HUES64 (cell line): ENCODE data around the gene CRABP2.

Source experiments
- H3K27ac ChIP-seq: 2 replicates; pipeline ENCODE4 v1.7.0; 2013; ENCODE audit warnings: low read depth, low read length, inconsistent platforms
- H3K27me3 ChIP-seq: 2 replicates; pipeline ENCODE4 v1.6.1; 2013; ENCODE audit warnings: mild to moderate bottlenecking, low read length; ENCODE audit not compliant: insufficient read depth
- H3K36me3 ChIP-seq: 2 replicates; pipeline ENCODE4 v1.6.1; 2013; ENCODE audit warnings: mild to moderate bottlenecking, low read length; ENCODE audit not compliant: insufficient read depth
- H3K4me1 ChIP-seq: 2 replicates; pipeline ENCODE4 v1.6.1; 2013; ENCODE audit warnings: mild to moderate bottlenecking, low read length, moderate library complexity; ENCODE audit not compliant: insufficient read depth
- H3K4me3 ChIP-seq: 2 replicates; pipeline ENCODE4 v1.5.1; 2013; ENCODE audit warnings: mild to moderate bottlenecking, low read length, moderate library complexity
- H3K9ac ChIP-seq: 2 replicates; pipeline ENCODE4 v1.6.1; 2013; ENCODE audit warnings: mild to moderate bottlenecking, low read depth, low read length
- H3K9me3 ChIP-seq: 2 replicates; pipeline ENCODE4 v1.6.1; 2013; ENCODE audit warnings: low read depth, low read length; ENCODE audit not compliant: insufficient read depth
- WGBS: fragments of 150-250, 120-280 bp; methylation state at CpG from one replicate; pipeline ENCODE4 v1.1.7; 2013; ENCODE audit warnings: missing lambda C conversion rate; 5-methylcytosine and 5-hydroxymethylcytosine counted together

Gene CRABP2

DNA sequence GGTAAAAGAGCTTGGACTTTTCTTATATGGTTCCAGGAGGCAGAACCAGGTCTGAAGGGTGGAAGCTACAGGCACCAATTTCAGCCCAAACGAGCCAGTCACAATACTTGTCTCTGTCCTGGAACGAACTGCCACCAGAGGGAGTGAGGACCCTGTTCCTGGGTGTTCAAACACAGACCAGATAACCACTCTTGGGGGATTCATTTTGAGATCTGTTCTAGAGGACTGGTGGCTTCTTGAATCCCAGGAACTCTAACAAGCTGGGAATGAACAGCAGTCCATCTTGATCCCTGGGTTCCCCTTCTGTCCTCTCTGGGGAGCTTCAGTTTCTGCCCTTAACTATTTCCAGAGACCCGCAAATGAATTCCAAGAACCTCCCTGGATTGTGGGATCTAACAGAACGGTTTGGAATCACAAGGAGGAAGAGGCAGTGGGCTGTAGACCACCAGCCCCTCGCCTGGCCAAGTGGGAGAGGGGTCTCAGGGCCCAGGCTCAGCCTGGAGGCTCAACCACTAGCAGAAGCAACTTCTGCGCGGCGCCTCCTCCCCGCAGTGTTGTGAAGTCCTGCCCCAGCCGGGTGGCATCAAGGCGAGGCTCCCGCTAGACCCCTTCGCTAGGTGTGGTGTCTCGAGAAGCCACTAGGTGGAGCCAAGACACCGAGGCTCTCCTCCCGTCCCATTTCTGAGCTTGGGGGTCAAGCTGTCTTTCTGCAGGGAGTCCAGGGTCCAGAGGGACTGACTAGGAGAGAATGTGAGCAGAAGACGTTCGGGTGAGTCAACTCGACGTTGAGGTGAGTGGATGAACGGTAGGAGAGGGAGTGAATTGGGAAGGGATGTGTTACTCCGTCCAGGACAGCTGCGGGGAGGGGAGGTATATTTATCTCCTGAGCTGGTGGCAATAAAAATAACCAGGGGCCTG is 16.1 kb downstream of the CRABP2 start:
- H3K4me3 ChIP-seq, result peak overlapping the region; percentile 44
- H3K4me1 ChIP-seq, result peaks cover 46% of the 10 kb centered on the region
- no peak overlapping the region for H3K9ac ChIP-seq
- no peaks in the 10 kb centered on the region for H3K36me3 ChIP-seq
- H3K9me3 ChIP-seq, result no peaks in the 10 kb centered on the region
- WGBS, result 2% methylated on average over 23 of the region's 23 CpGs
- H3K27me3 ChIP-seq, result no peaks in the 10 kb centered on the region; the same call in 1 of the 2 replicates
- H3K27ac ChIP-seq, result no peak overlapping the region

DNA sequence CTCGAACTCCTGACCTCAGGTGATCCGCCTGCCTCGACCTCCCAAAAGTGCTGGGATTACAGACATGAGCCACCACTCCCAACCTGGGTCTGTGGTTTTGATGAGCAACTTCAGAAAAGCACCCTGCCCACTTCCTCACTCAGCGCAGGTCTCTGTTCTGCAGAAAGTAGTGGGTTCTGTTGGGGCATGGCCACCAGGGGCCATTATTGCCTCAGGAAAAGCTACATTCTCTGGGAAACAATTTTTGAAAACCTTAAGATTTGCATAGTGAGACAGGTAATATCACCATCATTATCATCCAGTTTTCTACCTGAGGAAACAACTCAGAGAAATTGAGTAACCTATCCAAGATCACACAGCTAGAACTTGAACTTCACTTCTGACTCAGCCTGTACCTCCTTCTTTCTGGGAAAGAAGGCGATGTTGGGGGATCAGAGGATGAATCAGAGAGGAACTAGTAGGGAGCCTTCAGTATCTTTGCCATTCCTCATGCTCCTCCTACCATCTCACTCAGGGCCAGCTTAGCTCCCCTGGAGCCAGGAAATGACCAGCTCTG is 21.1 kb downstream of the CRABP2 start:
- H3K36me3 ChIP-seq, result no peaks in the 10 kb centered on the region
- H3K9me3 ChIP-seq, result no peaks in the 10 kb centered on the region
- H3K9ac ChIP-seq, result no peak overlapping the region
- no peak overlapping the region for H3K27ac ChIP-seq
- peaks cover 3% of the 10 kb centered on the region; the same call in 1 of the 2 replicates for H3K27me3 ChIP-seq
- H3K4me1 ChIP-seq, result 0 out of 2 replicates have a peak, but pooled peaks cover 5% of the 10 kb centered on the region
- WGBS, result 91% methylated on average over 5 of the region's 5 CpGs
- no peak overlapping the region for H3K4me3 ChIP-seq

- Histone ChIP-seq H3K9ac (no peak overlapping the region), H3K36me3 (no peaks in the 10 kb centered on the region), H3K27me3 (peaks cover 7% of the 10 kb centered on the region; the same call in 1 of the 2 replicates), H3K4me1 (peaks cover 8% of the 10 kb centered on the region), H3K27ac (no peak overlapping the region), H3K9me3 (no peaks in the 10 kb centered on the region), H3K4me3 (no peak overlapping the region)
- 73% methylated on average over 4 of the region's 5 CpGs for WGBS
Measured at GRCh38 chr1:156682166-156682890, 23.1 kb downstream of the CRABP2 start.

DNA sequence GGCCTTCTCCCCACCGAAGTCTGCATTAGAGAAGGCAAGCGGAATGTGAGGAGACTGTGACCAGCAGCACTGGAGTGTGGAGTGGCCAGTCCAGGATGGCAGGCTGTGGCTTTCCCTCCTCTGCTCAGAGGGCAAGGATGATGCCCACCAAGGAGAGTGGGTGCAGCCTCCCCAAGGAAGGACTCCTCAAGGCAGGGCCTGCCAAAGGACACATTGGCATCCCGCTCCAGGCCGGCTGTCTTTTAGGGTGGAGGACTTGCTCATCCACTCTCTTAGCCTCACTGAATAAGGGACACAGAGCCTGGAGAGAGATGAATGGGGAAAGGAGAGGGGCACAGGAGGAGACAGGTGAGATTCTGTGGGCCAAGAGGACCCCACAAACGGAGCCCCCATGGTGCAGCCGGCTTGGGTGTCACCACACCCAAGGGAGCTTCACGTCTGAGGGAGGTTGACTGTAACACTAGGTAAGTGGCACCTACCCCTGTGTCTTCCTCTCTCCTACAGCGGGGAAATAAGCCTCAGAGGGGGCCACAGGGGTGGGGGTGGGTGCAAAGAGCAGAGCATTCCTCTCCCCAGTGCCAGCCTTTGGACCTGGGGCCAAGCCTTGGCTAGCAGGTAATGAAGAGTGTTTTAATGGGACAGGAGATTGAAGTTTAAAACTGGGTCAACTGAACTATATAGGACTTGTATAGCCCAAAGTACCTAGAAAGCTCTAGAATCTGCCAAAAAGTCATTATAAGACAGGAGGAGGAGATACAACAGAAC is 24.0 kb downstream of the CRABP2 start:
- no peaks in the 10 kb centered on the region for H3K9me3 ChIP-seq

DNA sequence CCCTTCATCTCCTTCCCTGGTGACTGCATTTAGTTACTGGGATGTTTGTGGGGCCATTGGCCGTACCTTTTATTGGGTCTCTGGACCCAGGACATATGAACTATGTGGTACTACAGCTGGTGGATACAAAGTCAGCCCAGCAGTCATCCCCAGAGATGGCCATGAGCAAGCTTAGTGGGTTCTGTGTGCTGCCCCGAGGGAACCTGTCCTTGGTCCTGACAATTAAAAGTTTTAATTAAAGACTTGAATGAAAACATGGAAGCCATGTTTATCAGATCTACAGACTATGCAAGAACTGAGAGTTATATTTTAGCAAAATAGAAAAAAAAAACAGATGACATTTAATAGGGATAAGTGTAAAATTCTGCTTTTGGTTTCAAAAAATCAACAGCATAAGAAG is 25.3 kb downstream of the CRABP2 start:
- 74% methylated on average over 2 of the region's 2 CpGs for WGBS
- H3K27ac ChIP-seq, result no peak overlapping the region
- peaks cover under 1% of the 10 kb centered on the region for H3K36me3 ChIP-seq
- H3K4me1 ChIP-seq, result peaks cover 11% of the 10 kb centered on the region
- peaks cover 7% of the 10 kb centered on the region for H3K27me3 ChIP-seq
- no peak overlapping the region for H3K9ac ChIP-seq
- no peak overlapping the region for H3K4me3 ChIP-seq
- H3K9me3 ChIP-seq, result no peaks in the 10 kb centered on the region

More for the DNA sequence above, 24.0 kb downstream of the CRABP2 start:
- H3K27me3 ChIP-seq, result peaks cover 7% of the 10 kb centered on the region
- no peak overlapping the region for H3K27ac ChIP-seq
- 94% methylated on average over 7 of the region's 8 CpGs for WGBS
- no peak overlapping the region for H3K4me3 ChIP-seq
- no peaks in the 10 kb centered on the region for H3K36me3 ChIP-seq
- H3K9ac ChIP-seq, result no peak overlapping the region
- H3K4me1 ChIP-seq, result peaks cover 8% of the 10 kb centered on the region

DNA sequence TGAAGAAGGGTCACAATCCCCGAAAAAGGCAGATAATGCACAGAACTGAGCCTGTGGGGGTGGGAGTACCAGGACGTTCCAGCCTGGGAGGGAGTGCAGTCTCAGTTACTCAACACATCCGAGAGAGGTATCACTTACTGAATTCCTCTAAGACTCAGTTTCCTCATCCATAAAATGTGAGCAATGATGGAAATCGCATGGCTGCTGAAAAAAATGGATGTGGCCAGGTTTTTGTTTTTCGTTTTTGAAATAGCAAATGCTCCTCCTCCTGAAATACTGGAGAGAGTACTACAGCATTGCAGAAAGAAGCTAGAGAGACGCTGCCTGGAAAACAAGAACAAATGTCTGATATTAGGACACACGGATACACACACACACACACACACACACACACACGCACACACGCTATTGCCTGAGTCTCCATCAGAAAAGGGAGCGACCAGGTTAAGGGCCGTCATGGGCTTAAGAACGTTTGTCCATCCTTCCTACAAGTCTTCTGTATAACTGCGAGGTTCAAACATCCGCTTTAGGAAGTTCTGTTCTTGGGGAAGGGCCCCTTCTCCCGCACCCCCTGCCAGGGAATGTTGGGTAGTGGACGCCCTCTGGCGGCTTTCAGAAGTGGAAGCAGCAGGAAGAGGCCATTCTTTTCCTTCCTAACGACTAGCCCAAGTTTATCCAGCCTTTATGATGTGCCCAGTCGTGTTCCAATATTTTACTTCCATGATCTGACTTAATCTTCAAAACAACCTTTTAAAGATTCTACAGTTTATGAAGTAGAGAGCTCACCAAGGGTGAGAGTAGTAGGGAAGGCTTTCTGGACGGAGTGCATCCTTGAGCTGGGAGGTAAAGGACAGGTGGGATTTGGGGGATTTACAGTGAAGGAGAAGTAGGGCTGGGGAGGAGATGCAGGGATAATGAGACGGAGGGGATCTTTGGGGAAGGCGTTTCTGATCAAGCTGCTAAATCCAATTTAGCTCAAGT is 27.5 kb downstream of the CRABP2 start:
- H3K4me3 ChIP-seq, result peak overlapping the region; percentile 82
- peaks cover 17% of the 10 kb centered on the region for H3K36me3 ChIP-seq
- H3K4me1 ChIP-seq, result peaks cover 30% of the 10 kb centered on the region
- WGBS, result 9% methylated on average over 21 of the region's 22 CpGs
- peak overlapping the region; percentile 42; the same call in 1 of the 2 replicates for H3K9ac ChIP-seq
- peaks cover 7% of the 10 kb centered on the region for H3K27me3 ChIP-seq
- H3K9me3 ChIP-seq, result no peaks in the 10 kb centered on the region
- H3K27ac ChIP-seq, result peak overlapping the region; percentile 63; the same call in 1 of the 2 replicates

DNA sequence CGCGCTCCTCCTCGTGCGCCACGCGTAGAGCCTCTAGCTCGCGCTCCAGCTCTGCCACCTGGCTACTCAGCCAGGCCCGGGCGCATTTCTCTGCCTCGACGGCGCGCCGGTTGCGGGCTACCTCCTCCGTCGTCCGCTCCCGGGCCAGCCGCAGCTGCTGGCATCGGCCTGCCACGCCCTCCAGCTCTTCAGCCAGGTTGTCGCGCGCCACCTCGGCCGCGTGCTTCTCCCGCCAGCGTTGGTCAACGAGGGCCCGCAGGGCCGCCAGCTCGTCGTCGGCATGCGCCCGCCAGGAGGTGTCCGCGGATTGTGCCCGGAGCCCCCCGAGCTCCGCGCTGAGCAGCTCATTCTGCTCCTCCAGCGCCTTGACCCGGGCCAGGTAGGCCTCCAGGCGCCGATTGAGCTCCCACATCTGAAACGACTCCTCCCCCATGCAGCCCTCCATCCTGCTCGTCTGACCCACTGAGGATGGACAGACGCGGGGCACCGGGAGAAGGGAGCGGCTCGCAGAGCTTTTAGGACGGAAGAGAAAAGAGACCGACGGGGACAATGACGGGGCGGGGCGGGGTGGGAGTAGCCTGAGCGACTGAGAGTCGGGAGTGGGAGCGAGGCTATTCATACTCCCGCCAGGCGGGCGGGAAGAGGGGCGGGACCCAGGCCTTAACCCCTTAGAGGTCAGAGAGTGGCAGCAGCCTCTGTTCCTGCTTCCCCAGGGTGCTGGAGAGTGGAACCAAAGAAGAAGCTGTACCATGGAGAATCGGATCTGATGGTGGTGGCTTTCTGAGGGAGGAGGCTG is 28.4 kb downstream of the CRABP2 start, which contains the start of gene NES:
Gene NES, minus strand, starts transcription at position 588 of the 796 bp plus-strand sequence. Its CDS starts 143 bp downstream, at position 445.
- Histone ChIP-seq H3K4me1 (peaks cover 31% of the 10 kb centered on the region), H3K27ac (peak within 1 kb of the TSS; percentile 94), H3K9ac (peak within 1 kb of the TSS; percentile 94), H3K36me3 (peaks cover 26% of the 10 kb centered on the region), H3K27me3 (peaks cover 7% of the 10 kb centered on the region), H3K4me3 (peak within 1 kb of the TSS; percentile 82), H3K9me3 (no peaks in the 10 kb centered on the region)
- under 1% methylated on average over 70 of the region's 70 CpGs for WGBS

DNA sequence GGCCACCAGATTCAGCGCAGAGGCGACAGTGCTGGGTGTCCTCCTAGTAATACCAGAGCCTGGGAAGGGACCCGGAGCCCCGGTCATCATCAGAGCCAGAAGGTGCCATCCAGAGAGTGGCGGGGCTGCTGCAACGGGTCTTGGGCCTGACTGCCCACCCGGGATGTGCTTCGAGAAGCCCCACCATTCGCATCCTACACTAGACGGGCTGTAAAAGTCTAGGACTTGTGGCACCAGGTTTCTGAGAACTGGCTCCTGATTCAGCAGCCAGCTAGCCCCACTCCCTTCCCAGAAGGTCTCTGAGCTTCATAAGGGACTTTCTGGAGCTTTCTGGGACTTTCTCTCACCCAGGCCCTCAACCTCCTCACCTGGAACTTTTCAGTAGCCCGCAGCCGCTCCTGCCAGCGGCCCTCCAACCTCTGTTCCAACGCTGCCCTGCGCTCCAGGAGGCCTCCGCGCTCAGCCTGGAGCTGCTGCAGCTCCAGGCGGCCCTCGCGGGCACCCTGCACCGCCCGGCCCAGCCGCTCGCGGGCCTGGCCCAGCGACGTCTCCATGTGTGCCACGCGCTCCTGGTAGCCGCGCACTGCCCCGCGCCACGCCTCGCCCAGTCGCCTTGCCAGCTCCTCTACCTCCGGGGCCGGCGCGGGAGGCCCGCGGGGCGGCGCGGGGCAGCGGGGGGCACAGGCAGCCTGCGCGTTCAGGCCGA is 29.1 kb downstream of the CRABP2 start:
- Histone ChIP-seq H3K27ac (peak overlapping the region; percentile 94), H3K9ac (peak overlapping the region; percentile 94), H3K27me3 (peaks cover 7% of the 10 kb centered on the region), H3K4me3 (peak overlapping the region; percentile 82), H3K4me1 (peaks cover 30% of the 10 kb centered on the region), H3K9me3 (no peaks in the 10 kb centered on the region), H3K36me3 (peaks cover 33% of the 10 kb centered on the region)
- 2% methylated on average over 49 of the region's 49 CpGs for WGBS
